OCI-LY3 (cell line): ENCODE results near the gene SPRYD7.

Experiments used
- CTCF ChIP-seq: fragments of 200-600, 300-600 bp; sonication (generic); IDR thresholded peaks from 2 replicates; pipeline ENCODE4 v1.5.1; 2014; ENCODE audit warnings: antibody characterized with exemption, low read length, low read depth
- EZH2phosphoT487 ChIP-seq: fragments of 200-600 bp; shearing (Covaris generic); IDR thresholded peaks from 2 replicates; pipeline ENCODE4 v1.6.1; 2018; ENCODE audit warnings: antibody characterized with exemption, mixed run types, low read depth

DNA sequence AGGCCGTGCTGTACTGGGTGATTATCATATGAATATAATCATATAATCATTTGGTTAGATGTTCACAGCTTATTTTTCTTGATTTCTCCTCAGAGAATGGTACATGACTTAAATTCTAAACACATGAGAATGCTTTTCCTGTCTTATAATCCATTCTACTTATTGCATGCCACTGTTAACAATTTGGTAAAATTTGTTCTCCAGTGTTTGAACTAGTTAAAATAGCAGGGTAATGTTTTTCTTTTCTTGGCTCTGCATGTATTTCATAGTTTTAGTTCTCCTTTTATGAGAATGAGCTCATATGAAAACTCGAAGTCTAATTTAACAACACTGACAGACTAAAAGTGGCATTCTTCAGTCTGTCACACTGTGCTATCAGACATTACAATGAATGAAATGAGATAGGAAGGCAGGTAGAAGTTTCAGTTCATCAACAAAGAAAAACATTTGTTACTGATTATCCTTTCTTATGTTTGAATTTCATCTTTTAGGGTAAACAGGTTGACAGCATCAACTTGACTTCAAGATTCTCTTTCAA lies 10.2 kb downstream of the SPRYD7 start:
- no peak for TF ChIP-seq CTCF
- no peak for TF ChIP-seq EZH2phosphoT487
